Upper lobe of right lung (tissue), 1 donor: ENCODE measurements around the gene FN3KRP. TPM values are rescaled to one million over a fixed set of nuclear protein-coding genes. Genes with fewer than 3 reads are reported as not detected.

Experiments
- ATAC-seq: fragments of 200-7000 bp; cut with Tn5 transposase; one replicate; pipeline ENCODE4 v1.9.1; 2020; ENCODE audit warnings: mild to moderate bottlenecking, moderate library complexity
- DNase-seq: peaks from one replicate; pipeline ENCODE4 v3.0.0-alpha.2; 2020
- H3K27ac ChIP-seq: fragments of 200-600 bp; one replicate; pipeline ENCODE4 v1.8.0; 2022
- H3K27me3 ChIP-seq: fragments of 200-600 bp; one replicate; pipeline ENCODE4 v1.8.0; 2022; ENCODE audit warnings: mild to moderate bottlenecking
- H3K36me3 ChIP-seq: fragments of 200-600 bp; one replicate; pipeline ENCODE4 v1.8.0; 2022
- H3K4me1 ChIP-seq: fragments of 200-600 bp; one replicate; pipeline ENCODE4 v1.8.0; 2022
- H3K4me3 ChIP-seq: fragments of 200-600 bp; one replicate; pipeline ENCODE4 v1.8.0; 2022; ENCODE audit warnings: mild to moderate bottlenecking
- H3K9me3 ChIP-seq: fragments of 200-600 bp; one replicate; pipeline ENCODE4 v1.8.0; 2022
- CTCF ChIP-seq: fragments of 200-600 bp; IDR thresholded peaks from one replicate; pipeline ENCODE4 v1.8.0; 2022; ENCODE audit warnings: antibody characterized with exemption
- intact Hi-C: fragments of 100-400 bp; cut with DNase I; formaldehyde crosslinking; loops from one replicate; pipeline ENCODE4 v1.11.0; 2022
- total RNA-seq: library from RNA; stranded (reverse); fragmentation: NEBNext Ultra II Directional; extraction: Animal tissue kit (Norgen Biotek cat#: 25700); gene quantifications from one replicate; pipeline ENCODE4 v1.2.1, GENCODE V29; 2021
- donor health status: DM: no; HTN: yes; CAD: no; lungs with severe emphysema.

The FN3KRP gene
- total RNA-seq, 1 donor from 2014 or later, result 21.4 TPM

GRCh38 chr17:82670661-82671450 lies 45.6 kb upstream of the FN3KRP start:
- H3K36me3 ChIP-seq, result no peaks in the 10 kb centered on the region
- H3K27ac ChIP-seq, result no peak overlapping the region
- intact Hi-C loops, result no loop called here
- no peak overlapping the region for H3K4me3 ChIP-seq
- ATAC-seq (no peak), DNase-seq (no peak)
- H3K27me3 ChIP-seq, result no peaks in the 10 kb centered on the region
- no peaks in the 10 kb centered on the region for H3K4me1 ChIP-seq
- TF ChIP-seq CTCF, result no peak
- H3K9me3 ChIP-seq, result no peaks in the 10 kb centered on the region

- ATAC-seq (no peak), DNase-seq (no peak)
- H3K27ac ChIP-seq, result no peak overlapping the region
- no peak for TF ChIP-seq CTCF
- no peaks in the 10 kb centered on the region for H3K27me3 ChIP-seq
- H3K4me3 ChIP-seq, result no peak overlapping the region
- no peaks in the 10 kb centered on the region for H3K36me3 ChIP-seq
- intact Hi-C loops, result no loop called here
- no peaks in the 10 kb centered on the region for H3K4me1 ChIP-seq
- no peaks in the 10 kb centered on the region for H3K9me3 ChIP-seq
These were observed 41.6 kb upstream of the FN3KRP start for GRCh38 chr17:82674656-82675475.

- no peak for ATAC-seq
- intact Hi-C loops, result no loop called here
- Histone ChIP-seq H3K27me3 (no peaks in the 10 kb centered on the region), H3K9me3 (no peaks in the 10 kb centered on the region), H3K36me3 (no peaks in the 10 kb centered on the region), H3K27ac (no peak overlapping the region), H3K4me1 (no peaks in the 10 kb centered on the region), H3K4me3 (no peak overlapping the region)
- no peak for DNase-seq
- no peak for TF ChIP-seq CTCF
These were observed 40.8 kb upstream of the FN3KRP start for GRCh38 chr17:82675476-82676245.

GRCh38 chr17:82677353-82677925 lies 39.1 kb upstream of the FN3KRP start:
- intact Hi-C loops, result no loop called here
- Histone ChIP-seq H3K36me3 (no peaks in the 10 kb centered on the region), H3K27me3 (no peaks in the 10 kb centered on the region), H3K4me1 (no peaks in the 10 kb centered on the region), H3K4me3 (no peak overlapping the region), H3K27ac (no peak overlapping the region), H3K9me3 (peaks cover 6% of the 10 kb centered on the region)
- no peak for TF ChIP-seq CTCF
- ATAC-seq, result no peak
- no peak for DNase-seq

GRCh38 chr17:82678265-82678891 lies 38.1 kb upstream of the FN3KRP start:
- H3K4me3 ChIP-seq, result peak overlapping the region; percentile 14
- DNase-seq (no peak), ATAC-seq (peak; percentile 75)
- TF ChIP-seq CTCF, result no peak
- intact Hi-C loops, result no loop called here
- no peaks in the 10 kb centered on the region for H3K27me3 ChIP-seq
- no peak overlapping the region for H3K27ac ChIP-seq
- H3K4me1 ChIP-seq, result no peaks in the 10 kb centered on the region
- no peaks in the 10 kb centered on the region for H3K36me3 ChIP-seq
- H3K9me3 ChIP-seq, result peaks cover 6% of the 10 kb centered on the region
